HG03103 (cell line): ENCODE data around the gene TTYH1.
"Not testable (repeated sequence)": the region's sequence is repeated elsewhere in the genome, so short reads cannot be mapped to it uniquely, and the experiment has no call there.

ENCODE experiments used
- ATAC-seq: cut with Tn5 transposase; IDR thresholded peaks from one replicate; pipeline ENCODE4 v1.9.1; 2021; ENCODE audit warnings: low read depth; ENCODE audit not compliant: unreplicated experiment

The TTYH1 gene

GRCh38 chr19:54415208-54415900 lies at the start of gene TTYH1:
Gene TTYH1 (plus strand): TSS chr19:54415464. CDS start chr19:54415553, 89 bp downstream.
- no peak for ATAC-seq

- not testable (repeated sequence) for ATAC-seq
Observed at GRCh38 chr19:54365798-54366197, 49.5 kb upstream of the TTYH1 start.

GRCh38 chr19:54366811-54367210 lies 48.5 kb upstream of the TTYH1 start:
- ATAC-seq: no peak

DNA sequence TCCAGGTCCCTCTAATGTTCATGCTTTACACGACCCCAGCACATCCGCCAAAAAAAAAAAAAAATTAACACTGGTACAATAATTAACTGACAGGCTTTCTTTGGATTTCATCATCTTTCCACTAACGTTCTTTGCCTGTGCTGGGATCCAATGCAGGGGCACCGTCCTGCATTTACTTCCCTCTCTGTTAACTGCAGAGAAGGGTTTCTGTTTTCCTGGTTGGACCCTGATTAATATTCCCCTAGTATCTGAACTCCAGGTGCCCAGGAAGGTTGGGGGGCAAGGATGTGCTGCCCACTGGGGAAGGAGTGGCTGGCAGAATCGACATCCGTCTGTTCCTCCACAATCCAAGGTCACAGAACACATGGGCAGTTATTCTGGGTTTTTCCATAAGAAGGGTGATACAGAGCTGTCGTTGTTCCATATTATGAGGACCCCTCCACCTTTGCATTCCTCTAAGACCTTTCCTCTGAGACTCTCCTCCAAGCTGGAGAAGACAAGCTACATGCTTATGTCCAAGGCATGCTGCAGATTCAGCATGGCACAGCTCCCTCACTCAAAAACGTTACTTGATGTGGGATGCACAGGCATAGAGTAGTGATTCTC lies 46.1 kb upstream of the TTYH1 start:
- ATAC-seq: no peak

DNA sequence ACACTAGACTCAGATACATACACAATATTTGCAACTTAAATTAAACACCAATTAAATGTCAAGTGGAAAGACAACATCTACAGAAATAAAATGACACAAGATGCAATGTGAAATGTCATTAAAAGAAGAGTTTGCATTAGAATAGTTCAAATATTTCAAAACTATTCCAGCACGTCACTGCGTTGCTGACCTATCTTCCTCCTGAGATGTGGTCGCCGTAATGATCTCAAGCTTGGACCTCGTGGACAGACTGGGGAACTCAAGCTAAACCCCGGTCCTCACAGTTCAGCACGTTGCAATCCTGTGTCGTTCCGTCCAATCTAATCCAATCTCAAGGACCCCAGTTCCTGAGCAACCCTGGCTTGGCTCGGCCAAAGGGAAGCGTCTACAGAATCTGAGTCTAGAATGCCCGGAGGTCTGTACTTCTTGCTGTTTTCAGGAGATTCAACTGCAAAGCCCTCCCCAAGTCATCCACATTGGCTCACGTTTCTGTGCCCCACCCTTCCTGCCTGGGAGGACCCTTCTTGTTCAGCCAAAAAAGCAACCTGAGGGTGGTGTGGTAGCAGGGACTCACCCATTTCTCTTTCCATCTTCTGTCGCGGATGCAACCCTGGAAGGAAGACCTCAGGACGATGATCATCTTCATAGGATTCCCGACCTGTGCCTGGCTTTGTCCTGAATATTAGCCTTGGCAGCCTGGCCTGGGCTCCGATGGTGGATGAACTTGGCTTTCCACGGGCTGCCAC lies 45.4 kb upstream of the TTYH1 start:
- not testable (repeated sequence) for ATAC-seq

GRCh38 chr19:54370434-54370796 lies 44.8 kb upstream of the TTYH1 start:
- not testable (repeated sequence) for ATAC-seq

DNA sequence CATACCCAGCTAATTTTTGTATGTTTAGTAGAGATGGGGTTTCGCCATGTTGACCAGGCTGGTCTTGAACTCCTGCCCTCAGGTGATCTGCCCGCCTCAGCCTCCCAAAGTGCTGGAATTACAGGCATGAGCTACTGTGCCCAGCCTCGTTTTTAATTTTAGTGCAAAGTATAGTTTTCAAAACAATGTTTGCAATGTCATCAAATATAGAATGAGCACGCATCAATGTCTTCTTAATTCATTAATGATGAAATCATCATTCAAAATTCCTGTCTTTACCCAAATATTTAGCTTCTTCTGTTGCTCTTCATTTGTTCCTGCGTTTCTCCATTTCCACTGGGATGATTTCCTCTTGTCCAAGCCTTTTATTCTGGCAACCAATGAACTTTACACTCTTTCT lies 43.8 kb upstream of the TTYH1 start:
- ATAC-seq: not testable (repeated sequence)

DNA sequence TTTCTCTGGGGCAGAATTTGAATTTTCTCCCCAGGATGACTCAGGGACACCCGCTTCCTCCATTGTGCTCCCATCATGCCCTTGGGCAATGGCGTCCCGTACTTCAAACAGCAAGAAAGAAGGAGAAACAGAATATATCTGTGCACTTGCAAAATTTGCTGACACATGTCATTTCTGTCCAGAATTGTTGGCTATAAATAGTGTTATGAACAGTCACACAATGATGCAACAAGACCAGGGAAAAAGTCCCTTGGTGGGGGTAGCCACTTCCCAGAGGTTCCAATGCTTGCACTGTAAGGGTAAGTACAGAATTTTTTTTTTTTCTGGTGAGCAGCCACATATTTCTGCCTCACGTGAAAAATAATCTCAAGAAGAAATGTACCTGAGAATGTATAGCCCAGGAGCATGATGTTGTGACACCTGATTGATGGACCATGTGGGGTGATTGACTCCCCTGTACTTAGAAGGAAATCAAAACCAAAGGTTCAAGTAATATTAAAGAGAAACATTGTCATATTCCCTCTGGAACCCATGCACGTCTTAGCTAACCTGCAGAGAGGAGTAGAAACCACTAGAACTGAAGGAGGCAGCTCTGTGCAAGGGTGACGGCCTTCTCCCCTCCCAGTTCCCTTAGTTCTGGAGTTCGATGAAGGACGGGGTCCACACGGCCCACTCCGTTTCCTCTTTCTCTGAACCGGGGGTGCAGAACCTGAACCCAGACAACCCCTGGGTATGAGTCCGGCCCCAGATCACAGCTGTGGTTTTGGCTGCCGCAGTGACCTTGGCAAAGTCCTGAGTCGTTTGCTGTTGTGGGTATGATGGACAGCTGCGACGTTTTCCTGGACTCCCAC lies 41.3 kb upstream of the TTYH1 start:
- no peak for ATAC-seq

GRCh38 chr19:54375181-54375938 lies 39.9 kb upstream of the TTYH1 start:
- ATAC-seq: not testable (repeated sequence)

- no peak for ATAC-seq
Observed at GRCh38 chr19:54376610-54377285, 38.5 kb upstream of the TTYH1 start.

DNA sequence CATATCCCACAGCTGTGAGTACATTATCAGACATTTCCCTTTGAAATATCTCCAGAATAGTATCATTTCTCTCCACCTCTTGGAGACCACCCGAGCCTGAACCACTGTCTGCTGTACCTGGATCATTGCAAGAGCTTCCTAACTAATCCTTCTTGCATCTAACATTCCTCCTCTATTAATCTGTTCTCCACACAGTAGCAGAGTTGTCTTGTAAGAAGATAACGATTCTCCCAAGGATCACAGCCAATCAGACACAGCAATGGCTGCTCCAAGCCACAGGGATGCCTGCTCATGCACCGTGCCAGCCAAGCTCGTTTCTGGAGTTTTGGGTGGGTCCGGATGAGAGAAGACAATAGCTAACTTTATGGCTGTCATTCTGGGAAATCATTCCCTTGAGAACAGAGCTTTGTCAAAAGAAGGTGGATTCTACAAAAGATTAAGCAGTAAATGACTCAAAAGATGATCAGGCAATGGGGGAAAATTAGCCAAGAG lies 36.0 kb upstream of the TTYH1 start:
- ATAC-seq: no peak

DNA sequence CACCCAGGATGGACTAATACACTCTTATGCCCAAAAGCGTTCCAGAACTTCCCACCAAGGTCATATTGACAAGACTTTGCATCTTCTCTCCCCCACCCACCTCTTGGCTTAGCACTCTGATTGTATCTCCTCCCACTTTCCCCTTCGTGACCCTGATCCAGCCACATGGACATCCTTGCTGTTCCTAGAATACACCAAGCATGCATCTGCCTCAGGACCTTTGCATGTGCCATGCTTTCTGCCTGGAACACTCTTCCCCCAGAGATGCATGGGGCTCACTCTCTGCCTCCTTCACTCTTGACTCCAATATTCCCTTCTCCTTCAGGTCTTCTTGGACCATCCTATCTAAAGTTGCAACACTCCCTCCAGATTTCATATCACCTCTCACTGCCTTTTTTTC lies 34.4 kb upstream of the TTYH1 start:
- ATAC-seq: no peak

- ATAC-seq: not testable (repeated sequence)
Observed at GRCh38 chr19:54382041-54382440, 33.2 kb upstream of the TTYH1 start.

- ATAC-seq: no peak
Observed at GRCh38 chr19:54383330-54383729, 31.9 kb upstream of the TTYH1 start.

DNA sequence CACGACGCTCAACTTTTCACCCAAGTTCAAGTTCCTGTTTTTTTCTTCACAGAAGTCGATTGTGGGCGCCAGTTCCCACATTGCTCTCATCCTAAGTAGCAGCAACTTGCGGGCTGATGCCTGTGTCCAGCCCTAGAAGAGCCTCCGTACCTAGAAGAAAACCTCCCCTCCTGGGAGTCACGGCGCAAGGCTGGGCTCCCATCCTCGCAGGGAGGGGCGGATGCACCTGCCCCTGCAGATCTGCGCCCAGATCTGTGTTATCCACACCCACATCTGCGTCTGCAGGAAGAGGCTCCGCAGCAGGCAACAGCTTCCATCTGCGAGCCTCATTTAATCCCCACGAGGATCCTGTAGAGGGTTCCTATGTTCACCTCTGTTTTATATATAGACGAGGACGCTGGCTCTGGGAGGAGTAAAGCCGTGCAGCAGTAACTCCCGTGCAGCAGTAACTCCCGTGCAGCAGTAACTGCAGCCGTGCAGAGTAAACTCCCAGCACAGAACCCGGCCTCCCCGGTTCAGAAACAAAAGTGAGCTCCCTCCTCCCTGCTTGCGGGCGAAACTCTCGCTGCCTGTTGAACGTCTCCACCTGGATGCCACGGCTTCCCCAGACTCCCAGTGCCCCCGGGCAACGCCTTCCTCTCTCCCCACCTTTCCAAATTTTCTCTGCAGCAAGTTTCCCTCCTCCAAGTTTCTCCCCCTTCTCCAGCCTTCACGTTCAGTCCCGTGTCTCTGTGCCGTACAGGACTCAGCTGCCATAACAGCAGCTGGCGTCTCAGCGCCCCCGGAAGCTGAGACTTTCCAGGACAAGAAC lies 27.1 kb upstream of the TTYH1 start:
- ATAC-seq: no peak

- ATAC-seq: no peak
Observed at GRCh38 chr19:54388802-54389139, 26.5 kb upstream of the TTYH1 start.

- no peak for ATAC-seq
Observed at GRCh38 chr19:54389553-54389952, 25.7 kb upstream of the TTYH1 start.

- no peak for ATAC-seq
Observed at GRCh38 chr19:54390942-54391577, 24.2 kb upstream of the TTYH1 start.
